Stimulated activated CD4-positive, alpha-beta T cell treated with anti-CD3 and anti-CD28 coated beads, TNF-alpha, amount 100 ng/mL, for 24 hours (primary cell): ENCODE results near the gene TRIP11.
"Not testable (repeated sequence)": the region's sequence is repeated elsewhere in the genome, so short reads cannot be mapped to it uniquely, and the experiment has no call there.

Experiments
- DNase-seq, 3 experiments: peaks; one replicate each; pipeline ENCODE4 v3.0.0-alpha.2; 2020; ENCODE audit warnings: low read depth in 3 of 3

The TRIP11 gene

GRCh38 chr14:92039719-92040430, at the start of gene TRIP11:
TRIP11 (minus strand) TSS chr14:92040059; CDS start chr14:92039685, 374 bp downstream.
- peak; percentile 87 to 93 (median 90) for DNase-seq

DNA sequence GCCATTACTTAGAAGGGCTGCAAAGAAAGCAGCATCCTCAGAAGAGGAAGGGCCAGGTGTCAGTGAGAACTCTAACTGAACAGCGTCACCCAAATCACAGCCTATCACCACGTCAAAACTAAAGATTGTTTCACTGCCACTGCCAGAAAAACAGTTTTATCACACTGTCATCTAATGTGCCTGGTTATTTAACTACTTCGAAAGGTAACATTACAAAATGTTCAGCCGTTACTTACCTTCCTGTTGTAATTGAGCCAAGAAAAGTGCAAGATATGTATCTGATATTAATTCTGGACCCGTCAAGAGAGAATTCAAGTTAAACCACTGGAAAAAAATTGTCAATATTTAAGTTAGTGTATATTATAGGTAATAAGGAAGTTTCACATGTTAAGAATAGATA, 48.6 kb upstream of the TRIP11 start:
- DNase-seq = no peak

DNA sequence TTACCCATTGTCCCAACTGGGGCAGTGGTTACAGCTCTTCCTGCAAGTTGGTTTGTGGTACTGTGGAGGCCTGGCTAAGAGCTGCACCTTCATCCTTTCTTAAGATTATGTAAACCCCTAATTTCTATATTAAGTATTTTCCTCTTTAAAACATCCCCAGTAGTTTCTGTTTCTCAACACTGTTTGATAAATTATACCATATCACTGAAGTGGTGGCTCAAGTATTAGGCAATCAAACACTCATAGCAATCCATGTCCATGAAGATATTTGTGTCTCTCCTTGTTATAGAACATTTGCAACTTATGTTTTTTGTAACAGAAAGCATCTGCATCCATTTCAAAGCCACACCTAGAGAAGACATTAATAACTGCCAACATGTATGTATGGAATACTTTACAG, 34.7 kb upstream of the TRIP11 start:
- no peak for DNase-seq

- DNase-seq = no peak
Observed at GRCh38 chr14:92058006-92058917, 18.4 kb upstream of the TRIP11 start.

- DNase-seq = no peak
Observed at GRCh38 chr14:92049781-92050180, 9.9 kb upstream of the TRIP11 start.

- not testable (repeated sequence) for DNase-seq
Observed at GRCh38 chr14:92049221-92049620, 9.4 kb upstream of the TRIP11 start.

DNA sequence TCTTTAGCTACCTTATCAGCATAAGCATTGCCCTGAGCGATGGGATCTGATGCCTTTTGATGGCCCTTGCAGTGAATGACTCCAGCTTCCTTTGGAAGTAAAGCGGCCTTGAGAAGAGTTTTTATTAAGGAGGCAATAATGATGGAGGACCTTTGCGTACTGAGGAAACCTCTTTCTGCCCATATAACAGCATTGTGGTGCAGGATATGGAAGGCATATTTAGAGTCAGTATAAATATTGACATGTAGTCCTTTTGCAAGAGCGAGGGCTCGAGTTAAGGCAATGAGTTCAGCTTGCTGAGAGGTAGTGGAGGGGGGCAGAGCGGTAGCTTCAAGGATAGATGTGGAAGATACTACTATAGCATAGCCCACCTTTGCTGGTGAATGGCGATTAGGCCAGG, 6.0 kb upstream of the TRIP11 start:
- not testable (repeated sequence) for DNase-seq

- not testable (repeated sequence) for DNase-seq
Observed at GRCh38 chr14:92041766-92042165, 1.9 kb upstream of the TRIP11 start.

- DNase-seq = no peak
Observed at GRCh38 chr14:92041203-92041602, 1.3 kb upstream of the TRIP11 start.

DNA sequence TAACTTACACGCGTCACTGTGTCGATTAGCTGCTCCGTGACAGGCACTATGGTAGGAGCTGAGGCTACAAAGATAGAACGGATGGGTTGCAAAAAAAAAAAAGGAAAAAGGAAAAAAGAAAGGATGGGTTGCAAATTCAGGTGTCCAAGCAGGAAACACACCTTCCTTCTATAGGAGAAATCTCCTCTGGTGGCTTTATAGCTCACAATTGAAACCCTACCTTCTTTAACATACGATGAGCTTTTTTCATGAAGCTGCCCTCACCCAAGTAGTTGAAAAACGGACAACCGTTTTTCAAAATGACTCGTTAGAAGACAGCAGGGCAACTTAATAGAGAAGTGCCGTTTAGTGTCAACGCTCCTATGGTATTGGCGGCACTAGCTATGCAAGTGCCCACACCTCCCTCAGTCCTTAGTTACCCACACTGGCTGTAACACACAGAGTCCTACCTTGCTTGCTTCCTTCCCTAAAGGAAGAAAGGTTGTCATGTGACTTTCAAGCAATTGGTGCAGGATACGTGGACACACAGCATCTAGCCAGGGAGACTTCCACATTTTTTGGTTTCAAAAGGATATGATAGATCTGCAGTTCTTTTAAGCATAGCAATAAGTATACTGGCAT, 682 bp upstream of the TRIP11 start:
- peak in 1 of 3 experiments; percentile 5 for DNase-seq

GRCh38 chr14:92039063-92039718, 668 bp downstream of the TRIP11 start:
- DNase-seq = peak in 1 of 3 experiments; percentile 16

- no peak for DNase-seq
Observed at GRCh38 chr14:92037989-92038388, 1.9 kb downstream of the TRIP11 start.

DNA sequence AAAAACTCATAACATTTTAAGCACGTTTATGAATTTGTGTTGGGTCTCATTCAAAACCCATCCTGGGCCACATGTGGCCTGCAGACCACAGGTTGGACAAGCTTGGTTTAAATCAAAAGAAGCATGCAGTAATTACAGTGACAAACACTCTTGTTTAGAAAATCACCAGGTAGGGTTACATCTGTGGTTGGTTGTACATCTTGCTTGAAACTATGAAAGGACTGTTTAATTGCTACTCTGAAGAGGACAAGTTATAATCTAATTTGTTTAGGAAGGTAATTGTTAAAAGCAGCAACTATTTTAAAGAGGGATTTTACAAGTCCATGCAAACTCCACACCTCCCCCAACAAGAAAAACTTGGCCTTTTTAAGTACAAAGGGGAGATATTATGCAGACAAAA, 4.0 kb downstream of the TRIP11 start:
- DNase-seq = no peak

DNA sequence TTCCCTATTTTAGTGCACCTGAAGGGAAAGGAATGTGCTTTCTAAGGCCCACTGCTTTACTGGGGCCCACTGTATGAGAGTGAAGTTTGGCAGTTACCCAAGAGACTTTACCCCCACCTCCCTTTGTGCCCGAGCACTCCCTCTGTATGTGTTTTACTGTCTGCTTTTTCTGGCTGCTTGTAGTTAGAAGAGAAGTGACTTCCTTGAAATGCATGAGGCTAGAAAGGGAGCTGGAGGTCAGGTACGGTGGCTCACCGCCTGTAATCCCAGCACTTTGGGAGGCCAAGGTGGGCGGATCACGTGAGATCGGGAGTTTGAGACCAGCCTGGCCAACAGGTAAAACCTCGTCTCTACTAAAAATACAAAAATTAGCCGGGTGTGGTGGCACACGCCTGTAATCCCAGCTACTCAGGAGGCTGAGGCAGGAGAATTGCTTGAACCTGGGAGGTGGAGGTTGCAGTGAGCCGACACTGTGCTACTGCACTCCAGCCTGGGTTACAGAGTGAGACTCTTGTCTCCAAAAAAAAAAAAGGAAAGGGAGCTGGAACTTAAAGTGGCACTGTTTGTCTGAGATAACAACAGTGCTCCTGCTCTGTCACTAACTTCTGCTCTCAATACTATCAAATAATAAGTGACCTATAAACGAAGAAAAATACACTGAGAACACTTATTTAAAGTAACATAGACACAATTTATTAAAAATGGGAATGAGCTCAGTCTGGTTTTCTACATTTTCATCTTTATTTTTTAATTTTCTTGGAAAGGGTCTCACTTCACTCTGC, 5.8 kb downstream of the TRIP11 start:
- no peak for DNase-seq

- DNase-seq = no peak
Observed at GRCh38 chr14:92033433-92033832, 6.4 kb downstream of the TRIP11 start.

DNA sequence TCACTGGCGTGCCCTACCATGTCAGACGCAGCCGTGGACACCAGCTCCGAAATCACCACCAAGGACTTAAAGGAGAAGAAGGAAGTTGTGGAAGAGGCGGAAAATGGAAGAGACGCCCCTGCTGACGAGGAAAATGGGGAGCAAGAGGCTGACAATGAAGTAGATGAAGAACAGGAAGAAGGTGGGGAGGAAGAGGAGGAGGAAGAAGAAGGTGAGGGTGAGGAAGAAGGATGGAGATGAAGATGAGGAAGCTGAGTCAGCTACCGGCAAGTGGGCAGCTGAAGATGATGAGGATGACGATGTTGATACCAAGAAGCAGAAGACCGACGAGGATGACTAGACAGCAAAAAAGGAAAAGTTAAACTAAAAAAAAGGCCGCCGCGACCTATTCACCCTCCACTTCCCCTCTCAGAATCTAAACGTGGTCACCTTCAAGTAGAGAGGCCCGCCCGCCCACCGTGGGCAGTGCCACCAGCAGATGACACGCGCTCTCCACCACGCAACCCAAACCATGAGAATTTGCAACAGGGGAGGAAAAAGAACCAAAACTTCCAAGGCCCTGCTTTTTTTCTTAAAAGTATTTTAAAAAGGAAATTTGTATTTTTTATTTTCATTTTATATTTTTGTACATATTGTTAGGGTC, 13.2 kb downstream of the TRIP11 start:
- peak in 1 of 3 experiments; percentile 11 for DNase-seq

DNA sequence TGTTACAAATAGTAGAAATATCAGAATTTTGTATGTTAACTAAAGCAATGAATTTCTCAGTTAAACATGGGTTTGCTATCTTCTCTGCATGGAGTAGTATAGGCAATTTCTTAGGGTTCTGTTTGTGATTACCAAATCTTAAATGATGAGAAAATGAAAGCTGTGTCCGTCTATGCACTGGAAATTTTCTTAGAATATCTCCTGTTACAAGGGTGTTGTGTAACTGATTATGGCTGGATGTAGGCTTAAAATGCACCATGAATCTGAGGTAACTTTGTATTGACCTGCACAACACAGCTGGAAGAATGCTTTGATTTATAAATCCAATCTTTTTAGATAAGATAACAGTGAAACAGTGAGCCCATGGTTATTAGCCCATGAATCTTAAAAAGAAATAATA, 17.8 kb downstream of the TRIP11 start:
- DNase-seq = no peak

- no peak for DNase-seq
Observed at GRCh38 chr14:92021523-92021922, 18.3 kb downstream of the TRIP11 start.

- no peak for DNase-seq
Observed at GRCh38 chr14:92014040-92014439, 25.8 kb downstream of the TRIP11 start.

GRCh38 chr14:92012121-92012748, 27.6 kb downstream of the TRIP11 start:
- no peak for DNase-seq
